ENCODE results near the gene CPEB4.

GRCh38 chr5:173857234-173857633, 30.9 kb upstream of the CPEB4 start:
- TF ChIP-seq MAFK (IDR thresholded peaks at IDR 0.05; ENCODE audit: low read depth, low read length) (no peak), USF2 (IDR thresholded peaks at IDR 0.05; ENCODE audit: low read depth, low read length) (no peak), CTCF (conservative IDR thresholded peaks at IDR 0.05; ENCODE audit: low read depth, low read length) (no peak), FOS (IDR thresholded peaks at IDR 0.05; ENCODE audit: low read depth, low read length) (no peak), RAD21 (IDR thresholded peaks at IDR 0.05; ENCODE audit: low read length) (no peak), NFE2L2 (IDR thresholded peaks at IDR 0.05; ENCODE audit: low read depth, low read length) (no peak)

Measured in IMR-90 (cell line).